ENCODE results near the gene MAP2.

DNA sequence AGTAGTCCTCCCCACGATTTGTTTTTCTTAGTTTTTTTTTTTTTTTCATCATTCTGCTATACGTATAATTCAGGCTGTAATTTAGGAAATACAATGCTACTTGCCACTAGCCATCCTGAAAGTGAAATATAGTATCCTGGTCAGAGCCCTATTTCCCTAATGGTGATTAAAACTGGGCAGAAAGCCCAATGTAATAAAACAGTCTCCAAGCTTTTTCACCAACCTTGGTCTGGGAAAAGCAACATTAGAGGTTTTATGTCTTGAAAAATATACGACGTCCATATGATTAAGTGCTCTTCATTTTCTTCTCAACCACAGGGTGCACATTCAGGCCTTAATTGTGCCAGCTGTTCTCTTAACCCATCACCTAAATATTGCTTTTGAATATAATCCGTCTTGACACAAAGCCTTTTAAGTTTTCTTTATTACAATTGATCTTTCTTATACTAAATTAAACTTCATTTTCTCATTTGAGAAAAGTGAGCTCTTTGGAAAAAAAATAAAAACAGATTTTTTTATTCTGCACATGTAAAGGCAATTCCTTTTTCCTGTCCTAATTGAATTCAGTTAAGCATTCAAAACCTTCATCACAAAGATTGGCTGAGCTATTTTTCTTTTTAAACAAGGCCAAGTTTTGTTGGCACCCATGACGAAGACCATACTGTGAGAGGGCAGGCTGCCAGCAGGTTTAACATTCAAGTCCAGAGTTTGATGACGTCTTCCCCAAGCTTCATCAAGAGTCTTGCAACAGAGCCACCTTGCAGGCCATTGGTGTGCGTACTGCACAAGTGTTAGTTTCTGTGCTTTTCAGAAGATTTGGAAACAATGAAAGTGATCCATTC is 52.7 kb downstream of the MAP2 start:
- no peak for TF ChIP-seq POLR2AphosphoS5 (IDR thresholded peaks at IDR 0.05)
- TF ChIP-seq, protein P1, sequence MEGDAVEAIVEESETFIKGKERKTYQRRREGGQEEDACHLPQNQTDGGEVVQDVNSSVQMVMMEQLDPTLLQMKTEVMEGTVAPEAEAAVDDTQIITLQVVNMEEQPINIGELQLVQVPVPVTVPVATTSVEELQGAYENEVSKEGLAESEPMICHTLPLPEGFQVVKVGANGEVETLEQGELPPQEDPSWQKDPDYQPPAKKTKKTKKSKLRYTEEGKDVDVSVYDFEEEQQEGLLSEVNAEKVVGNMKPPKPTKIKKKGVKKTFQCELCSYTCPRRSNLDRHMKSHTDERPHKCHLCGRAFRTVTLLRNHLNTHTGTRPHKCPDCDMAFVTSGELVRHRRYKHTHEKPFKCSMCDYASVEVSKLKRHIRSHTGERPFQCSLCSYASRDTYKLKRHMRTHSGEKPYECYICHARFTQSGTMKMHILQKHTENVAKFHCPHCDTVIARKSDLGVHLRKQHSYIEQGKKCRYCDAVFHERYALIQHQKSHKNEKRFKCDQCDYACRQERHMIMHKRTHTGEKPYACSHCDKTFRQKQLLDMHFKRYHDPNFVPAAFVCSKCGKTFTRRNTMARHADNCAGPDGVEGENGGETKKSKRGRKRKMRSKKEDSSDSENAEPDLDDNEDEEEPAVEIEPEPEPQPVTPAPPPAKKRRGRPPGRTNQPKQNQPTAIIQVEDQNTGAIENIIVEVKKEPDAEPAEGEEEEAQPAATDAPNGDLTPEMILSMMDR (IDR thresholded peaks at IDR 0.05), result no peak
